ENCODE results near the gene PLXDC2. TPM values are rescaled to one million over a fixed set of nuclear protein-coding genes. Genes with fewer than 3 reads are reported as not detected.

PLXDC2 gene
- total RNA-seq, 1 experiment from 2014 or later = not detected

DNA sequence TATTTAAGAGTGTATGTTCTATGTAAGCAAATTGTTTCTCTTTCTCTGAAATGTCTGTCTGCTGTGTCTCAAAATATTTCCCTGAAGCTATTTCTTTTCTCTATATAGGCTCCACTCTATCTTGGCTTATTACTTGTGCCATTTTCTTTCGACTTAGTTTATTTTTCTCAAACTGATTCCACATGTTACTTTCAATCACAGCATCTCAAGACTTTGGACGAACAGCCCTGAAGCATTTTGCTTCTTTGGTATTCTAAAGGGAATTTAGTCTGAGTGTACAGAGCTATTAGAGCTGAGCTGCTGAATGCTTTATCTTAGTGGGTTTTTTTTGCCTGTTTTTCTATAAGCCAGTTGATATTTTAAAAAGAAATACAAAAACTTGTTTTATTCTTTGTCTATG, 95.7 kb downstream of the PLXDC2 start:
- ChIA-PET CTCF (no interaction called here), POLR2A (ENCODE audit: unreplicated experiment) (no interaction called here)
- Histone ChIP-seq H3F3A (ENCODE audit: low read length, unreplicated experiment) (no peaks in the 10 kb centered on the region), H3K79me2 (ENCODE audit: low read length) (no peaks in the 10 kb centered on the region), H4K20me1 (ENCODE audit: low read length) (no peaks in the 10 kb centered on the region), H3K27ac (ENCODE audit: low read length) (no peak overlapping the region), H3K9me2 (replicated peaks; ENCODE audit: low read length) (no peaks in the 10 kb centered on the region), H3K9me3 (ENCODE audit: low read length) (no peaks in the 10 kb centered on the region), H3K9ac (ENCODE audit: low read length) (no peak overlapping the region), H3K27me3 (ENCODE audit: low read length) (no peaks in the 10 kb centered on the region), H3K4me1 (ENCODE audit: insufficient read depth, low read length) (peaks cover 11% of the 10 kb centered on the region), H3K4me2 (ENCODE audit: low read length) (no peak overlapping the region), H2AFZ (ENCODE audit: low read length) (no peak overlapping the region), H3K36me3 (ENCODE audit: low read depth, low read length) (no peaks in the 10 kb centered on the region), H3K4me3 (ENCODE audit: low read length) (no peak overlapping the region)
- TF ChIP-seq, protein P1, sequence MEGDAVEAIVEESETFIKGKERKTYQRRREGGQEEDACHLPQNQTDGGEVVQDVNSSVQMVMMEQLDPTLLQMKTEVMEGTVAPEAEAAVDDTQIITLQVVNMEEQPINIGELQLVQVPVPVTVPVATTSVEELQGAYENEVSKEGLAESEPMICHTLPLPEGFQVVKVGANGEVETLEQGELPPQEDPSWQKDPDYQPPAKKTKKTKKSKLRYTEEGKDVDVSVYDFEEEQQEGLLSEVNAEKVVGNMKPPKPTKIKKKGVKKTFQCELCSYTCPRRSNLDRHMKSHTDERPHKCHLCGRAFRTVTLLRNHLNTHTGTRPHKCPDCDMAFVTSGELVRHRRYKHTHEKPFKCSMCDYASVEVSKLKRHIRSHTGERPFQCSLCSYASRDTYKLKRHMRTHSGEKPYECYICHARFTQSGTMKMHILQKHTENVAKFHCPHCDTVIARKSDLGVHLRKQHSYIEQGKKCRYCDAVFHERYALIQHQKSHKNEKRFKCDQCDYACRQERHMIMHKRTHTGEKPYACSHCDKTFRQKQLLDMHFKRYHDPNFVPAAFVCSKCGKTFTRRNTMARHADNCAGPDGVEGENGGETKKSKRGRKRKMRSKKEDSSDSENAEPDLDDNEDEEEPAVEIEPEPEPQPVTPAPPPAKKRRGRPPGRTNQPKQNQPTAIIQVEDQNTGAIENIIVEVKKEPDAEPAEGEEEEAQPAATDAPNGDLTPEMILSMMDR (conservative IDR thresholded peaks at IDR 0.05; ENCODE audit: low read depth, low read length) = no peak
- TF ChIP-seq EZH2phosphoT487 (IDR thresholded peaks at IDR 0.05; ENCODE audit: borderline replicate concordance, low read length) = no peak
- no peak for TF ChIP-seq EZH2 (IDR thresholded peaks at IDR 0.05; ENCODE audit: low read length, unreplicated experiment)
- BruUV-seq (replicated peaks) = no TSS peak
- intact Hi-C loops (cut with micrococcal nuclease) = no loop called here
- ATAC-seq (no peak), DNase-seq (no peak)

- H3F3A ChIP-seq (ENCODE audit: low read length, unreplicated experiment) = no peaks in the 10 kb centered on the region
- ATAC-seq (no peak), DNase-seq (no peak)
- no peaks in the 10 kb centered on the region for H3K9me2 ChIP-seq (replicated peaks; ENCODE audit: low read length)
- no peaks in the 10 kb centered on the region for H3K36me3 ChIP-seq (ENCODE audit: low read depth, low read length)
- H3K79me2 ChIP-seq (ENCODE audit: low read length) = no peaks in the 10 kb centered on the region
- H4K20me1 ChIP-seq (ENCODE audit: low read length) = no peaks in the 10 kb centered on the region
- peaks cover 4% of the 10 kb centered on the region; the same call in 1 of the 2 replicates for H3K4me1 ChIP-seq (ENCODE audit: insufficient read depth, low read length)
- no peaks in the 10 kb centered on the region for H3K27me3 ChIP-seq (ENCODE audit: low read length)
- no peaks in the 10 kb centered on the region for H3K9me3 ChIP-seq (ENCODE audit: low read length)
- POLR2A ChIA-PET (ENCODE audit: unreplicated experiment) = no interaction called here
- no peak overlapping the region for H3K4me3 ChIP-seq (ENCODE audit: low read length)
- H3K27ac ChIP-seq (ENCODE audit: low read length) = no peak overlapping the region
- no peak for TF ChIP-seq EZH2phosphoT487 (IDR thresholded peaks at IDR 0.05; ENCODE audit: borderline replicate concordance, low read length)
- TF ChIP-seq, protein P1 (conservative IDR thresholded peaks at IDR 0.05; ENCODE audit: low read depth, low read length) = no peak
- BruUV-seq (replicated peaks) = no TSS peak
- no peak overlapping the region for H2AFZ ChIP-seq (ENCODE audit: low read length)
- no peak overlapping the region for H3K9ac ChIP-seq (ENCODE audit: low read length)
- intact Hi-C loops (cut with micrococcal nuclease) = no loop called here
- CTCF ChIA-PET = no interaction called here
- no peak overlapping the region for H3K4me2 ChIP-seq (ENCODE audit: low read length)
These were observed 97.8 kb downstream of the PLXDC2 start for GRCh38 chr10:19913987-19914386.

DNA sequence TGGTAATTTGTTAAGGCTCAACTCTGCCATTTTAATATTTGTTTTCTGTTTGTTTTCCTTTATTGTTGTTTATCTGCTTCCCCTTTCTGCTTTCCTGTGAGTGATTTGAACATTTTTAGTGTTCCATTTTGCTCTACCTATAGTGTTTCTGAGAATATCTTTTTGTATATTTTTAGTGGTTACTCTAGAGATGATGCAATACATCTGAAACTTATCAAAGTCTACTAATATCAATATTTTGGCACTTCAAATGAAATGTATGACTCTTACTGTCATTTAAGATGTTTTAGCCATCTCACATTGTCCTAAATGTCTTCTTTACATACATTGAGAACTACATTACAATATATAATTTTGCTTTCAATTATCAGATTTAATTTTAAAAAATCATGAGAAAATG, 98.9 kb downstream of the PLXDC2 start:
- Histone ChIP-seq H2AFZ (ENCODE audit: low read length) (no peak overlapping the region), H3K27ac (ENCODE audit: low read length) (no peak overlapping the region), H3K36me3 (ENCODE audit: low read depth, low read length) (no peaks in the 10 kb centered on the region), H3K4me1 (ENCODE audit: insufficient read depth, low read length) (no peaks in the 10 kb centered on the region), H4K20me1 (ENCODE audit: low read length) (no peaks in the 10 kb centered on the region), H3K9me2 (replicated peaks; ENCODE audit: low read length) (no peaks in the 10 kb centered on the region), H3K4me3 (ENCODE audit: low read length) (no peak overlapping the region), H3F3A (ENCODE audit: low read length, unreplicated experiment) (no peaks in the 10 kb centered on the region), H3K4me2 (ENCODE audit: low read length) (no peak overlapping the region), H3K27me3 (ENCODE audit: low read length) (no peaks in the 10 kb centered on the region), H3K9me3 (ENCODE audit: low read length) (no peaks in the 10 kb centered on the region), H3K79me2 (ENCODE audit: low read length) (no peaks in the 10 kb centered on the region), H3K9ac (ENCODE audit: low read length) (no peak overlapping the region)
- no TSS peak for BruUV-seq (replicated peaks)
- intact Hi-C loops (cut with micrococcal nuclease) = no loop called here
- CTCF ChIA-PET = no interaction called here
- no peak for DNase-seq
- POLR2A ChIA-PET (ENCODE audit: unreplicated experiment) = no interaction called here
- no peak for ATAC-seq
- TF ChIP-seq, protein P1 (conservative IDR thresholded peaks at IDR 0.05; ENCODE audit: low read depth, low read length) = no peak
- TF ChIP-seq EZH2 (IDR thresholded peaks at IDR 0.05; ENCODE audit: low read length, unreplicated experiment) (no peak), EZH2phosphoT487 (IDR thresholded peaks at IDR 0.05; ENCODE audit: borderline replicate concordance, low read length) (no peak)
